Stimulated activated CD4-positive, alpha-beta T cell treated with anti-CD3 and anti-CD28 coated beads, TNF-alpha, amount 100 ng/mL, for 1 hour (primary cell): ENCODE data around the gene CALCR.
"Not testable (repeated sequence)": the region's sequence is repeated elsewhere in the genome, so short reads cannot be mapped to it uniquely, and the experiment has no call there.

Experiments
- DNase-seq, 3 donors: peaks; one replicate each; pipeline ENCODE4 v3.0.0-alpha.2; 2020; ENCODE audit warnings: low read depth in 3 of 3, low spot score in 1 of 3

Gene CALCR

GRCh38 chr7:93574646-93575554 lies at the start of gene CALCR:
CALCR (minus strand) TSS chr7:93574724; CDS start chr7:93486981, 87,743 bp downstream.
- no peak for DNase-seq

GRCh38 chr7:93623816-93624215 lies 49.3 kb upstream of the CALCR start:
- DNase-seq, result no peak

- no peak for DNase-seq
These were observed 47.8 kb upstream of the CALCR start for GRCh38 chr7:93622036-93623033.

- no peak for DNase-seq
These were observed 46.3 kb upstream of the CALCR start for GRCh38 chr7:93620864-93621263.

GRCh38 chr7:93620057-93620456 lies 45.5 kb upstream of the CALCR start:
- no peak for DNase-seq

- DNase-seq, result no peak
These were observed 26.8 kb upstream of the CALCR start for GRCh38 chr7:93601363-93601762.

- no peak for DNase-seq
These were observed 19.7 kb upstream of the CALCR start for GRCh38 chr7:93594250-93594649.

- no peak for DNase-seq
These were observed 18.2 kb upstream of the CALCR start for GRCh38 chr7:93592588-93593266.

GRCh38 chr7:93591224-93592050 lies 16.9 kb upstream of the CALCR start:
- not testable (repeated sequence) for DNase-seq

GRCh38 chr7:93586479-93586865 lies 11.9 kb upstream of the CALCR start:
- DNase-seq, result not testable (repeated sequence)

- not testable (repeated sequence) for DNase-seq
These were observed 11.4 kb upstream of the CALCR start for GRCh38 chr7:93585694-93586478.

- DNase-seq, result no peak
These were observed 4.9 kb upstream of the CALCR start for GRCh38 chr7:93579431-93579830.

- DNase-seq, result no peak
These were observed 4.2 kb upstream of the CALCR start for GRCh38 chr7:93578762-93579161.

- DNase-seq, result no peak
These were observed 1.3 kb upstream of the CALCR start for GRCh38 chr7:93575555-93576399.

GRCh38 chr7:93574269-93574645 lies 267 bp downstream of the CALCR start:
- no peak for DNase-seq

GRCh38 chr7:93569189-93569588 lies 5.3 kb downstream of the CALCR start:
- no peak for DNase-seq

- no peak for DNase-seq
These were observed 7.6 kb downstream of the CALCR start for GRCh38 chr7:93566876-93567275.

GRCh38 chr7:93563584-93563983 lies 10.9 kb downstream of the CALCR start:
- DNase-seq, result no peak

- no peak for DNase-seq
These were observed 11.6 kb downstream of the CALCR start for GRCh38 chr7:93562936-93563335.
